Astrocyte (in vitro differentiated cells and primary cell): ENCODE results near the gene DUSP3.

Source experiments
- EZH2 ChIP-seq: IDR thresholded peaks from 2 replicates; pipeline ENCODE4 v1.6.1; 2012; ENCODE audit warnings: mild to moderate bottlenecking, low read length, inconsistent platforms; ENCODE audit not compliant: insufficient read depth
- TF ChIP-seq, protein P1 (sequence below): IDR thresholded peaks from 2 replicates; pipeline ENCODE4 v1.5.1; 2011; ENCODE audit warnings: low read depth, mild to moderate bottlenecking, inconsistent platforms, low read length, moderate library complexity; ENCODE audit not compliant: insufficient read depth

DNA sequence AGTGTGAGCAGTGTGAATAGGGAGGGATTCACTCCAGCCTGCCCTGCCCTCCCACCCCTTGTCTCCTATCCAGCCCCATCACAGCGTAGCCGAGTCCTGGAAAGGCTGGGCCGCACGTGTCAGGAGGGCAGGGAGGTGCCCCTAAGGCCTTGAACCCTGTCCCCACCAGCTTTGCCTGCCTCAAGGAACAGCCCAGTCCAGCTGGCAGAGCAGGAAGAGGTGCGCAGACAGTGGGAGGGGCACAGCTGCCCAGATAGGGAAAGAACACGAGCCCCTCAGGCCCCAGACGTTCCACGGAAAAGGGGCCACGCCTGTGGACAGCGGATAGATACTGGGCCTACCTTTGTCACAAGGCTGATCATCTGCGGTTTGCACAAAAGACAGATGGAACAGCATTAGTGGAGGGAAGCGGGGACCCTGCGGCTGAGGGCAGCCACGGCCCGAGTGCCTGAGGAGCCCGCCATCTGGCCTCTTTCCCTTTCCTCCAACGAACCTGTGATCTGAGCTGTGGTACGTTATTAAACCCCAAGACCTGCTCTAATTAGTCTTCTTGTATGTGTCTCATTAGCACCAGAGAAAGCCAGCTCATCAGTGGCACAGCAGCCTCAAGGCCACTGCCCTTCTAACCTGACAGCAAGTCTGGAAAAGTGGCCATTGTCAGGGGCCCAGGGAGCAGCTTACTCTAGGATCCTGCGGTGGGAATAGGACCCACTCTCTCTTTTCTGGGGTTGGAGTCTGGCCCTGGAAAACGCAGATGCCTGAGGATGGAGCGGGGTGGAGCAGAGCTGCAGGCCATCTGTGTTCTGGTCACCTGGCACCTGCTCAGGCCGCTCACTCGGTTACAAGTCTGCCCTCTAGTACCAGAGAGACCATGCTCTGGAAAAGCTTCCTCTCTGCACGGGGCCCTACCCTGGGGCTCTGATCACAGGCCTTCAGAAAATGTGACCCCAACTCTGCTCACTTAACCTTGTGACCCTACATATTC lies 37.9 kb upstream of the DUSP3 start:
- TF ChIP-seq, protein P1, sequence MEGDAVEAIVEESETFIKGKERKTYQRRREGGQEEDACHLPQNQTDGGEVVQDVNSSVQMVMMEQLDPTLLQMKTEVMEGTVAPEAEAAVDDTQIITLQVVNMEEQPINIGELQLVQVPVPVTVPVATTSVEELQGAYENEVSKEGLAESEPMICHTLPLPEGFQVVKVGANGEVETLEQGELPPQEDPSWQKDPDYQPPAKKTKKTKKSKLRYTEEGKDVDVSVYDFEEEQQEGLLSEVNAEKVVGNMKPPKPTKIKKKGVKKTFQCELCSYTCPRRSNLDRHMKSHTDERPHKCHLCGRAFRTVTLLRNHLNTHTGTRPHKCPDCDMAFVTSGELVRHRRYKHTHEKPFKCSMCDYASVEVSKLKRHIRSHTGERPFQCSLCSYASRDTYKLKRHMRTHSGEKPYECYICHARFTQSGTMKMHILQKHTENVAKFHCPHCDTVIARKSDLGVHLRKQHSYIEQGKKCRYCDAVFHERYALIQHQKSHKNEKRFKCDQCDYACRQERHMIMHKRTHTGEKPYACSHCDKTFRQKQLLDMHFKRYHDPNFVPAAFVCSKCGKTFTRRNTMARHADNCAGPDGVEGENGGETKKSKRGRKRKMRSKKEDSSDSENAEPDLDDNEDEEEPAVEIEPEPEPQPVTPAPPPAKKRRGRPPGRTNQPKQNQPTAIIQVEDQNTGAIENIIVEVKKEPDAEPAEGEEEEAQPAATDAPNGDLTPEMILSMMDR, result no peak
- TF ChIP-seq EZH2, result no peak
